MM.1S (cell line): ENCODE data around the gene SPATA31A6.
"Not testable (repeated sequence)": the region's sequence is repeated elsewhere in the genome, so short reads cannot be mapped to it uniquely, and the experiment has no call there.

Experiments
- DNase-seq: peaks from one replicate; pipeline ENCODE4 v3.0.0-alpha.2; 2015
- H2AFZ ChIP-seq: fragments of 300-600 bp; sonication (generic); 2 replicates; pipeline ENCODE4 v1.6.0; 2016; ENCODE audit warnings: antibody characterized with exemption, low read length
- H3F3A ChIP-seq: fragments of 300-600 bp; sonication (generic); 2 replicates; pipeline ENCODE4 v1.6.1; 2016; ENCODE audit warnings: mild to moderate bottlenecking, antibody characterized with exemption, low read length, moderate library complexity, mixed read lengths; ENCODE audit not compliant: insufficient read depth
- H3K27ac ChIP-seq: fragments of 300-600 bp; sonication (generic); 2 replicates; pipeline ENCODE4 v1.5.1; 2016; ENCODE audit warnings: mild to moderate bottlenecking, low read length
- H3K27me3 ChIP-seq: fragments of 300-600 bp; sonication (generic); replicated peaks from 2 replicates; pipeline ENCODE4 v1.6.0; 2016; ENCODE audit warnings: low read length; ENCODE audit not compliant: insufficient read depth
- H3K36me3 ChIP-seq: fragments of 300-600 bp; sonication (generic); replicated peaks from 2 replicates; pipeline ENCODE4 v1.6.1; 2016; ENCODE audit warnings: mild to moderate bottlenecking, low read length, mixed read lengths; ENCODE audit not compliant: insufficient read depth
- H3K4me1 ChIP-seq: fragments of 300-600 bp; sonication (generic); 2 replicates; pipeline ENCODE4 v1.6.1; 2016; ENCODE audit warnings: low read length, mixed read lengths
- H3K4me2 ChIP-seq: fragments of 300-600 bp; sonication (generic); 2 replicates; pipeline ENCODE4 v1.6.0; 2016; ENCODE audit warnings: low read depth, low read length
- H3K4me3 ChIP-seq: fragments of 300-600 bp; sonication (generic); 2 replicates; pipeline ENCODE4 v1.5.1; 2016; ENCODE audit warnings: low read length, mixed read lengths
- H3K79me2 ChIP-seq: fragments of 300-600 bp; sonication (generic); 2 replicates; pipeline ENCODE4 v1.6.1; 2016; ENCODE audit warnings: mixed run types, low read length, mixed read lengths
- H3K9ac ChIP-seq: fragments of 300-600 bp; sonication (generic); 2 replicates; pipeline ENCODE4 v1.6.1; 2016; ENCODE audit warnings: low read length, mixed read lengths
- H3K9me2 ChIP-seq: fragments of 300-600 bp; sonication (generic); replicated peaks from 2 replicates; pipeline ENCODE4 v1.6.1; 2016; ENCODE audit warnings: mild to moderate bottlenecking, low read length, mixed read lengths; ENCODE audit not compliant: insufficient read depth
- H3K9me3 ChIP-seq: fragments of 300-600 bp; sonication (generic); replicated peaks from 2 replicates; pipeline ENCODE4 v1.6.1; 2016; ENCODE audit warnings: mild to moderate bottlenecking, low read length, mixed read lengths; ENCODE audit not compliant: insufficient read depth
- H4K20me1 ChIP-seq: fragments of 300-600 bp; sonication (generic); 2 replicates; pipeline ENCODE4 v1.6.1; 2016; ENCODE audit warnings: mild to moderate bottlenecking, low read length, moderate library complexity, mixed read lengths; ENCODE audit not compliant: insufficient read depth

SPATA31A6 gene

GRCh38 chr9:42236097-42236496 lies 52.6 kb downstream of the SPATA31A6 start:
- not testable (repeated sequence) for H3K9me3 ChIP-seq, H3F3A ChIP-seq, H2AFZ ChIP-seq, DNase-seq, H3K27ac ChIP-seq, H3K4me2 ChIP-seq, H3K27me3 ChIP-seq, H3K79me2 ChIP-seq, H3K36me3 ChIP-seq, H3K9ac ChIP-seq, H3K9me2 ChIP-seq, H3K4me3 ChIP-seq, H4K20me1 ChIP-seq, H3K4me1 ChIP-seq

- H3K4me2 ChIP-seq, H3F3A ChIP-seq, DNase-seq, H3K9me3 ChIP-seq, H4K20me1 ChIP-seq, H3K9me2 ChIP-seq, H3K27me3 ChIP-seq, H3K9ac ChIP-seq, H3K79me2 ChIP-seq, H2AFZ ChIP-seq, H3K36me3 ChIP-seq, H3K4me3 ChIP-seq, H3K27ac ChIP-seq, H3K4me1 ChIP-seq: not testable (repeated sequence)
Measured at GRCh38 chr9:42237381-42237780, 53.9 kb downstream of the SPATA31A6 start.

- H3K36me3 ChIP-seq, H3K79me2 ChIP-seq, H4K20me1 ChIP-seq, H3K4me2 ChIP-seq, H3K4me3 ChIP-seq, H3K9me3 ChIP-seq, H3K9ac ChIP-seq, H2AFZ ChIP-seq, H3K27me3 ChIP-seq, H3K27ac ChIP-seq, H3K4me1 ChIP-seq, DNase-seq, H3K9me2 ChIP-seq, H3F3A ChIP-seq: not testable (repeated sequence)
Measured at GRCh38 chr9:42238862-42239261, 55.4 kb downstream of the SPATA31A6 start.
